Activated naive CD8-positive, alpha-beta T cell treated with anti-CD3 and anti-CD28 coated beads for 36 hours (primary cell): ENCODE data around the gene WASF3. TPM values are rescaled to one million over a fixed set of nuclear protein-coding genes. Genes with fewer than 3 reads are reported as not detected.

ENCODE experiments used
- DNase-seq: peaks from one replicate; pipeline ENCODE4 v3.0.0; 2021
- H3K27ac Mint-ChIP-seq: one replicate; pipeline ENCODE4 v1.8.0; 2022; ENCODE audit warnings: mild to moderate bottlenecking, moderate library complexity, mixed read lengths
- H3K27me3 Mint-ChIP-seq: one replicate; pipeline ENCODE4 v1.8.0; 2022; ENCODE audit warnings: mild to moderate bottlenecking, mixed read lengths
- H3K36me3 Mint-ChIP-seq: one replicate; pipeline ENCODE4 v1.8.0; 2021; ENCODE audit warnings: mild to moderate bottlenecking, mixed read lengths
- H3K4me1 Mint-ChIP-seq: one replicate; pipeline ENCODE4 v1.8.0; 2021; ENCODE audit warnings: mixed read lengths
- H3K4me3 Mint-ChIP-seq: one replicate; pipeline ENCODE4 v1.8.0; 2022; ENCODE audit warnings: mild to moderate bottlenecking, moderate library complexity, mixed read lengths
- H3K9me3 Mint-ChIP-seq: one replicate; pipeline ENCODE4 v1.8.0; 2022; ENCODE audit warnings: mixed read lengths
- total RNA-seq, 2 experiments: library from RNA; stranded (reverse); gene quantifications; one replicate each; pipeline ENCODE4 v1.2.3, GENCODE V29; 2021

The WASF3 gene
- total RNA-seq, 2 experiments from 2014 or later, result 0.22 to 0.37 TPM

DNA sequence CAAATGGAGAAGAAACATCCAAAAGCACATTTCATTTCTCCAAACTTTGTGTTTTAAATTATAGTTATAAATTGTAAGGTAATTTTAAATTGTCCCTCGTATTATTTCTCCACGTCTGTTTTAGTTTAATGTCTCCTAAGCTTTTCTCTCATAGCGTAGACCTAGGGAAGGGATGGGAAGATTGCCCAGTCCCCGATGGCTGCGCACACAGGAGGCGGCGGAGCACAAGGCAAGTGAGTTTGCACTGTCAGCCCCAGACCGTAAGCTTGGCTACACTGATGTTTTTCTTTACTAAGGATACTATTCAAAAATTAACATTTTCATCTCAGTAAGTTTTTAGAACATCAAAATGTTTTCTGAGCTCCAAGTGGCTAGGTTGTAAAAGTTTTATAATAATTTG is 130.8 kb downstream of the WASF3 start:
- Mint-ChIP-seq H3K4me1 (no peaks in the 10 kb centered on the region), H3K27ac (no peak overlapping the region), H3K4me3 (no peak overlapping the region), H3K27me3 (peaks cover 4% of the 10 kb centered on the region), H3K9me3 (peaks cover 11% of the 10 kb centered on the region), H3K36me3 (no peaks in the 10 kb centered on the region)
- no peak for DNase-seq

GRCh38 chr13:26688980-26689379 is 131.5 kb downstream of the WASF3 start:
- Mint-ChIP-seq H3K36me3 (no peaks in the 10 kb centered on the region), H3K27me3 (peaks cover 4% of the 10 kb centered on the region), H3K27ac (no peak overlapping the region), H3K9me3 (peaks cover 11% of the 10 kb centered on the region), H3K4me1 (no peaks in the 10 kb centered on the region), H3K4me3 (no peak overlapping the region)
- no peak for DNase-seq

GRCh38 chr13:26693749-26694463 is 136.4 kb downstream of the WASF3 start:
- H3K4me3 Mint-ChIP-seq, result no peak overlapping the region
- H3K4me1 Mint-ChIP-seq, result peaks cover 2% of the 10 kb centered on the region
- DNase-seq, result no peak
- peaks cover 8% of the 10 kb centered on the region for H3K27me3 Mint-ChIP-seq
- H3K27ac Mint-ChIP-seq, result no peak overlapping the region
- no peaks in the 10 kb centered on the region for H3K36me3 Mint-ChIP-seq
- H3K9me3 Mint-ChIP-seq, result peaks cover 11% of the 10 kb centered on the region

GRCh38 chr13:26694609-26695359 is 137.3 kb downstream of the WASF3 start:
- Mint-ChIP-seq H3K9me3 (peaks cover 10% of the 10 kb centered on the region), H3K27me3 (peaks cover 8% of the 10 kb centered on the region), H3K27ac (no peak overlapping the region), H3K36me3 (no peaks in the 10 kb centered on the region), H3K4me3 (no peak overlapping the region), H3K4me1 (peaks cover 2% of the 10 kb centered on the region)
- DNase-seq, result no peak

DNA sequence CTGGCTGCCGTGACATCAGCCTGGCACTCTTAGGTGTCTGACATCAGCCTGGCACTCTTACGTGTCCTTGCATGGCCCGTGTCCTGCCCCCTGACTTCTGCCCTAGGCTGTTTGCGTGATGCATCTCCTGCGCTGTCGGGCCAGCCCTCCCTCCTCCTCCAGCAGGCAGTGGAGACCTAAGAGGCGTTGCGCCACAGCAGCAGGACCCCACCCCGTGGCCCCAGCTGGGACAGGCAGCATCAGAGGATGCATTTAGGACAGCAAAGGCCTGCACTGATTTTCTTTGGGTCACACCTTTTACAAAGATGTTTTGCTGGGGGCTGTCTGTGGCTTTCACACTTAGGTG is 137.8 kb downstream of the WASF3 start:
- Mint-ChIP-seq H3K27me3 (peaks cover 8% of the 10 kb centered on the region), H3K4me3 (no peak overlapping the region), H3K9me3 (peaks cover 8% of the 10 kb centered on the region), H3K4me1 (peaks cover 2% of the 10 kb centered on the region), H3K27ac (no peak overlapping the region), H3K36me3 (no peaks in the 10 kb centered on the region)
- no peak for DNase-seq

DNA sequence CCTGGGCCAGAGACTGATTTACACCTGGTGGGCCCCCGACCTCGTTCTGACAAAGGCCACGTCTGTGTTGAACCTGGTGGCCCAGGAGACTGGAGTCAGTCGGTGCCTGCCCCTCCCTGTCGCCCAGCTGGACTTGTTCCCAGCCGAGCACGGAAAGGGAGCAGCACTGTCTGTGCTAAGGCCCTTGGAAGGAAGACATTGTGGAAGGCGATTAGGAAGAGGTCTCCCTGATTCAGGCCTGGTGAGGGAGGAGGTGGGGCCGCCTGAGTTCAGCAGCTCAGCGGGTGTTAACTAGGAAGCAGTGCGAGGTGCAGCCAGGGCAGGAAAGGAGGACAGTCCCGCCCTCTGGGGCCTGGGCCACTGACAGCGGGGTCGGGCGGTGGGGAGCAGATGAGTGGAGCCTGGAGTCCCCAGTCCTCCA is 138.4 kb downstream of the WASF3 start:
- H3K4me3 Mint-ChIP-seq, result no peak overlapping the region
- peaks cover 8% of the 10 kb centered on the region for H3K27me3 Mint-ChIP-seq
- no peak for DNase-seq
- no peak overlapping the region for H3K27ac Mint-ChIP-seq
- peaks cover 8% of the 10 kb centered on the region for H3K9me3 Mint-ChIP-seq
- H3K36me3 Mint-ChIP-seq, result no peaks in the 10 kb centered on the region
- H3K4me1 Mint-ChIP-seq, result peaks cover 2% of the 10 kb centered on the region

DNA sequence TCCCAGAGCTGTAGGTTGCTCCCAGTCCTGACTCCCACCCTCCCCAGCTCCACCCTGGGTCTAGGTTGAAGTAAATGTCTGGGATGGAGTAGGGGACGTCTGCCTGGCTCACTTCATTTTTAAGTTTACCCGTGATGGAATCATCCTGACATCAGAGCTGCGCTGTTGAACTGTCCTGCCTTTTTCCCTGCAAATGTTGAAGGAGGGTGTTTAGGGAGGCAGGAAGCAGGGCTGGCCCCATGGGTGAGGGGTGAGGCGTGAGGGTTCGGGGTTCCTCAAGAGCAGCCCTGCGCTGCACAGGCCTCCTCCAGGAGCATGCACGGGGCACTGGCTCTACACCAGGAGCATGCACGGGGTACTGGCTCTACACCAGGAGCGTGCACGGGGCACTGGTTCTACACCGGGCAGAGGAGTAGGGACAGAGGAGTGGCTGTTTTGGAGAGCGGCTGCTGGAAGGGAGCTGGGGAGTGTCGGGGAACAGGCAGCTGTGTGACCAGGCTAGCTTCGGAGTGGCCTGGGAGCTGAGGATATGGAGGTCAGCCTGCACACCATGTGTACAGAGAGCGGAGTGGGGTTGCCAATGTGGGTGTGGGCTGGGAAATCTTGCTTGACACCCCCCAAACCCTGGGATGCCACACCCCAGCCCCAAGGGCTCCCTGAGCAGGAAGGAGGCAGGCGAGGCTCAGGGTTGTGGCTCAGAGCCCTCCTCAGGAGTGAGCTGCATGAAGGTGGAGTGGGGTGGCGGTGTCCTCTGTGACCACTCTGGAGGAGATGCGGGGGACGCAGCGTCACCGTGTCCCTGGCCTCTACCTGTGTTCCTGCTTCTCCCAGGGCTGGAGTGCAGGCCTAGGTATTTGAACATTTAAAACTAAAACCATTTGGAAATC is 139.8 kb downstream of the WASF3 start:
- Mint-ChIP-seq H3K4me3 (no peak overlapping the region), H3K4me1 (peaks cover 2% of the 10 kb centered on the region), H3K9me3 (no peaks in the 10 kb centered on the region), H3K36me3 (no peaks in the 10 kb centered on the region), H3K27me3 (peaks cover 8% of the 10 kb centered on the region), H3K27ac (no peak overlapping the region)
- DNase-seq, result no peak

DNA sequence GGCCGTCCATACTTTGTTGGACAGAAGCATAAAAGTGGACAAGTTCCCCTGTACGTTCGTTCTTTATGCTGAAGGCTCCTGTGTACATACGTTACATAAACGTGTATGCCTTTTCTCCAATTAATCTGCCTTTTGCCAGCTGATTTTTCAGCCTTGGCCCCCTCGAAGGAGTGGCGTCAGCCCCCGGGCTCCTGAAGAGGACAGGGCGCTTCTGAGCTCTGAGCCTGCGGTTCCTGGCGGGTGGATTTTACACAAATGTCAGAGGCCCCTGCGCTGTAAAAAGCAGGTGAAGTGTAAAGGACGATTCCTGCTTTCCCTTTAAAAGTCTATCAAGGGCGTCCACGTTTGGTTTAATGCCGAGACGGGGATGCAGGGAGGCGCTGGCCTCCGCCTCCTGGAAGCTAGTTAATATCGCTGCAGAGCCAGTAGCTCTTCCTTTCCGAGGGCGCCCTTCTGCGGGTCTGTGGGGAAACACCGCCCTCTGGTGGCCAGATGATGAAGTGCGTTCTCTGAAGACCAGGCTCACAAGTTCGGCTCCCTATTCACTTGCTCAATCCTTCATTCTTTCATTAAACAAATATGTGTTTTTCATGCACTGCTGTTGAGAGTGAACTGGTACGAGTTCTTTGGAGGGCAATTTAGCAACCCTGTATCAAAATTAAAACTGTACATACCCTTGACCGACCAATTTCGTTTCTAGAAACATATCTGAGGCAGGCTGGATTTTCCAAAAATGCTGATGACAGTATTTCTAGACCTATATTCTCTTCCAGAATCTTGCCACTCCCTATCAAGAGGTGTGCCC is 141.1 kb downstream of the WASF3 start:
- peak; percentile 73 for DNase-seq
- no peak overlapping the region for H3K4me3 Mint-ChIP-seq
- H3K36me3 Mint-ChIP-seq, result no peaks in the 10 kb centered on the region
- no peak overlapping the region for H3K27ac Mint-ChIP-seq
- H3K9me3 Mint-ChIP-seq, result no peaks in the 10 kb centered on the region
- peaks cover 8% of the 10 kb centered on the region for H3K27me3 Mint-ChIP-seq
- H3K4me1 Mint-ChIP-seq, result peaks cover 2% of the 10 kb centered on the region

DNA sequence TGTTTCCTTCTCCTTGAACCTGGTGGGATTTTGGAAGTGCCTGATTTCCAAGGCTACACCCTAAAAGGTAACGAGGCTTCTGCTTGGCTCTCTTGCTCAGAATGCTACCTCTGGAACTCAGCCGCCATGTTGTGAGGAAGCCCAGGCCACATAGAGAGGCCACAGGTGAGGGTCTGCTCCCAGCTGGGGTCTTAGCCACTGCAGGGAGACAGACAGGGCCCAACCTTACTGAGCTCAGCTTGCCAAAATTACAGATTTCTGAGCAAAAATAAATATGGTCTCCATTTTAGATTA is 141.7 kb downstream of the WASF3 start:
- Mint-ChIP-seq H3K4me3 (no peak overlapping the region), H3K27me3 (peaks cover 8% of the 10 kb centered on the region), H3K4me1 (peaks cover 2% of the 10 kb centered on the region), H3K36me3 (no peaks in the 10 kb centered on the region), H3K27ac (no peak overlapping the region), H3K9me3 (no peaks in the 10 kb centered on the region)
- DNase-seq, result no peak

- no peak overlapping the region for H3K4me3 Mint-ChIP-seq
Measured at GRCh38 chr13:26705536-26705935, 148.1 kb downstream of the WASF3 start.

DNA sequence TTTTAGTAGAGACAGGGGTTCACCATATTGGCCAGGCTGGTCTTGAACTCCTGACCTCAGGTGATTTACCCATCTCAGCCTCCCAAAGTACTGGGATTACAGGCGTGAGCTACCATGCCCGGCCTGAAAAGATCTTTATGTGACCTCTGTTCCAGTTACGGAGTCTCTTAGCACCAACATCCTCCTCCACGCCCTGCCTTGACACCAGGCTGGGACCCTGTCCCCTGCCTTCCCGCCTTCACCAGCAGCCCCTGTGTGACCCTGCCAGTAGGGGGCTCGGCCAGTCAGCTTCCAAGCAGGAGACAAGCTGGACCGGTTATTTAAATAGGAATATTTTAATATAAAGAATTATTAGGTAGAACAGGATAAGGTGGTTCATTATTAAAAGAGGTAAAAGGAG is 148.9 kb downstream of the WASF3 start:
- DNase-seq, result no peak
- no peaks in the 10 kb centered on the region for H3K36me3 Mint-ChIP-seq
- H3K27me3 Mint-ChIP-seq, result no peaks in the 10 kb centered on the region
- H3K4me1 Mint-ChIP-seq, result peaks cover 7% of the 10 kb centered on the region
- H3K27ac Mint-ChIP-seq, result no peak overlapping the region
- no peaks in the 10 kb centered on the region for H3K9me3 Mint-ChIP-seq
- no peak overlapping the region for H3K4me3 Mint-ChIP-seq

More at GRCh38 chr13:26705536-26705935, 148.1 kb downstream of the WASF3 start:
- Mint-ChIP-seq H3K27me3 (no peaks in the 10 kb centered on the region), H3K27ac (no peak overlapping the region), H3K9me3 (no peaks in the 10 kb centered on the region), H3K36me3 (no peaks in the 10 kb centered on the region), H3K4me1 (no peaks in the 10 kb centered on the region)
- no peak for DNase-seq

GRCh38 chr13:26707122-26708006 is 149.9 kb downstream of the WASF3 start:
- DNase-seq, result peak; percentile 28
- peaks cover 8% of the 10 kb centered on the region for H3K4me1 Mint-ChIP-seq
- no peak overlapping the region for H3K4me3 Mint-ChIP-seq
- H3K27ac Mint-ChIP-seq, result no peak overlapping the region
- no peaks in the 10 kb centered on the region for H3K36me3 Mint-ChIP-seq
- H3K27me3 Mint-ChIP-seq, result no peaks in the 10 kb centered on the region
- no peaks in the 10 kb centered on the region for H3K9me3 Mint-ChIP-seq

- H3K36me3 Mint-ChIP-seq, result no peaks in the 10 kb centered on the region
- H3K27ac Mint-ChIP-seq, result no peak overlapping the region
- no peak overlapping the region for H3K4me3 Mint-ChIP-seq
- no peak for DNase-seq
- H3K27me3 Mint-ChIP-seq, result no peaks in the 10 kb centered on the region
- H3K4me1 Mint-ChIP-seq, result peaks cover 8% of the 10 kb centered on the region
- no peaks in the 10 kb centered on the region for H3K9me3 Mint-ChIP-seq
Measured at GRCh38 chr13:26708007-26708297, 150.5 kb downstream of the WASF3 start.

DNA sequence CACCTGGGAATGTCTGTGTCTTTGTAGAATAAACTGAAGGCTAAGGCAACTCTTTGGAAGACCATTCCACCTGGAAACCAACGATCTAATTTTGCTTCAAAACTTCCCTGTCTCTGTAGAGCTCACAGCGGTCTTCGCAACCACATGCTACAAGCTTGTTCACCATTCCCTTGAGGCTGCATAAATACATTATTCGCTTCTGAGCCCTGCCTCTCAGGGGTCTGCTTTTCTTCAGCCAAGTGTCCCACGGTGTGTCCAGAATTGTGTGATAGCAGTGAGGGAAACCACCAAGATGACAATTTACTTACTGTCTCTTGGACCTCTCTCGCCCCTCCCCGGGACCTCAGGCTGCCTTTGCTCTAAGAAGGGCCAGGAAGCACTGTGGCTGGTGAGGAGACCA is 152.0 kb downstream of the WASF3 start:
- H3K9me3 Mint-ChIP-seq, result no peaks in the 10 kb centered on the region
- H3K27ac Mint-ChIP-seq, result no peak overlapping the region
- no peaks in the 10 kb centered on the region for H3K36me3 Mint-ChIP-seq
- peaks cover 8% of the 10 kb centered on the region for H3K4me1 Mint-ChIP-seq
- H3K27me3 Mint-ChIP-seq, result no peaks in the 10 kb centered on the region
- no peak for DNase-seq
- no peak overlapping the region for H3K4me3 Mint-ChIP-seq
